H1 (cell line): Measurements from ENCODE around the gene SH3PXD2A. TPM values are rescaled to one million over a fixed set of nuclear protein-coding genes. Genes with fewer than 3 reads are reported as not detected.

ENCODE experiments used
- CTCF ChIA-PET: fragments of 300-600 bp; sonication (Branson Sonifier 250); formaldehyde crosslinking; loops from one replicate; lab custom pipeline; 2021; ENCODE audit not compliant: partially characterized antibody; lab: Charles Lee
- POLR2A ChIA-PET: fragments of 300-600 bp; sonication (Branson Sonifier 250); formaldehyde crosslinking; loops from one replicate; lab custom pipeline; 2021; ENCODE audit warnings: inconsistent platforms; ENCODE audit not compliant: partially characterized antibody; lab: Charles Lee
- DNase-seq, 2 experiments: peaks; one replicate each; pipeline versions ENCODE4 v3.0.0 to v3.0.0-alpha.2; 2010 to 2022; ENCODE audit warnings: low spot score in 2 of 2, low read depth in 1 of 2, mixed read lengths in 1 of 2
- FAIRE-seq: peaks from 2 replicates; lab custom pipeline; 2011; peaks lifted over from hg19 to GRCh38; lab: Jason Lieb, UNC
- H2AFZ ChIP-seq: 2 replicates; pipeline ENCODE4 v1.8.1; 2012; ENCODE audit warnings: low read length, inconsistent platforms
- H2AK5ac ChIP-seq: 2 replicates; pipeline ENCODE4 v1.6.1; 2013; ENCODE audit warnings: low read depth, low read length
- H2BK120ac ChIP-seq: replicated peaks from 2 replicates; pipeline ENCODE3; 2013; ENCODE audit warnings: low read depth, low read length, inconsistent platforms
- H2BK12ac ChIP-seq: 2 replicates; pipeline ENCODE4 v1.6.1; 2013; ENCODE audit warnings: low read depth, low read length
- H2BK15ac ChIP-seq: 2 replicates; pipeline ENCODE4 v1.6.1; 2013; ENCODE audit warnings: low read length
- H2BK20ac ChIP-seq: 2 replicates; pipeline ENCODE4 v1.6.1; 2013; ENCODE audit warnings: low read length
- H2BK5ac ChIP-seq: 2 replicates; pipeline ENCODE4 v1.6.1; 2013; ENCODE audit warnings: low read depth, low read length
- H3K14ac ChIP-seq: 2 replicates; pipeline ENCODE4 v1.6.1; 2013; ENCODE audit warnings: inconsistent platforms; ENCODE audit not compliant: insufficient read length
- H3K18ac ChIP-seq: 2 replicates; pipeline ENCODE4 v1.6.1; 2013; ENCODE audit warnings: low read length; ENCODE audit errors: extremely low read depth
- H3K23ac ChIP-seq: 2 replicates; pipeline ENCODE4 v1.6.1; 2013; ENCODE audit warnings: inconsistent platforms; ENCODE audit not compliant: insufficient read length
- H3K23me2 ChIP-seq: 2 replicates; pipeline ENCODE4 v1.6.1; 2013; ENCODE audit warnings: low read depth, low read length
- H3K27ac ChIP-seq: 2 replicates; pipeline ENCODE4 v1.6.1; 2011; ENCODE audit warnings: low read depth, low read length, inconsistent platforms
- H3K27me3 ChIP-seq, 4 experiments: replicated peaks in 1 of 4; 1 replicate in 1 of 4; 2 replicates in 3 of 4; pipeline versions ENCODE4 v1.6.1 to v1.8.1; 2011 to 2013; ENCODE audit warnings: low read length in 3 of 4, mild to moderate bottlenecking in 3 of 4, inconsistent platforms in 2 of 4, mixed read lengths in 2 of 4, moderate library complexity in 1 of 4; ENCODE audit not compliant: control insufficient read depth in 3 of 4, insufficient read depth in 3 of 4; ENCODE audit errors: extremely low read depth in 1 of 4
- H3K36me3 ChIP-seq, 4 experiments: 2 replicates each; pipeline versions ENCODE4 v1.6.1 to v1.8.1; 2011 to 2013; ENCODE audit warnings: mild to moderate bottlenecking in 4 of 4, low read length in 3 of 4, moderate library complexity in 2 of 4, control low read depth in 1 of 4, inconsistent platforms in 1 of 4; ENCODE audit not compliant: insufficient read depth in 4 of 4, control insufficient read depth in 2 of 4
- H3K4ac ChIP-seq: replicated peaks from 2 replicates; pipeline ENCODE3; 2013; ENCODE audit warnings: low read length, low read depth, mixed read lengths, inconsistent platforms; ENCODE audit not compliant: insufficient read length
- H3K4me1 ChIP-seq, 4 experiments: replicated peaks in 1 of 4; 1 replicate in 1 of 4; 2 replicates in 3 of 4; pipeline versions ENCODE4 v1.6.1 to v1.8.1; 2011 to 2013; ENCODE audit warnings: low read length in 3 of 4, inconsistent platforms in 2 of 4, mixed read lengths in 1 of 4; ENCODE audit not compliant: insufficient read depth in 4 of 4, control insufficient read depth in 3 of 4
- H3K4me2 ChIP-seq, 2 experiments: 2 replicates each; pipeline versions ENCODE4 v1.6.1 to v1.8.1; 2011 to 2013; ENCODE audit warnings: low read depth in 2 of 2, low read length in 2 of 2, control low read depth in 1 of 2, inconsistent platforms in 1 of 2, mild to moderate bottlenecking in 1 of 2; ENCODE audit not compliant: insufficient read depth in 1 of 2
- H3K4me3 ChIP-seq, 4 experiments: fragments of 200-600, 300-600 bp in 1 of 4; sonication (generic), shearing (Covaris generic), sonication (Bioruptor Twin) in 1 of 4; 2 replicates each; pipeline versions ENCODE4 v1.5.1 to v1.8.1; 2011 to 2016; ENCODE audit warnings: low read length in 4 of 4, low read depth in 3 of 4, control low read depth in 2 of 4, inconsistent platforms in 2 of 4, mild to moderate bottlenecking in 2 of 4, mixed read lengths in 1 of 4, moderate library complexity in 1 of 4; ENCODE audit not compliant: insufficient read depth in 2 of 4; ENCODE audit errors: extremely low read depth in 1 of 4
- H3K56ac ChIP-seq: replicated peaks from 2 replicates; pipeline ENCODE3; 2013; ENCODE audit warnings: low read depth, mild to moderate bottlenecking, mixed read lengths, low read length, inconsistent platforms; ENCODE audit not compliant: insufficient read length
- H3K79me1 ChIP-seq: 2 replicates; pipeline ENCODE4 v1.6.1; 2013; ENCODE audit warnings: low read depth, low read length, control low read depth
- H3K79me2 ChIP-seq, 2 experiments: 2 replicates each; pipeline versions ENCODE4 v1.6.1 to v1.8.1; 2012 to 2013; ENCODE audit warnings: low read length in 2 of 2, mild to moderate bottlenecking in 2 of 2, inconsistent platforms in 1 of 2; ENCODE audit not compliant: insufficient read depth in 2 of 2, control insufficient read depth in 1 of 2
- H3K9ac ChIP-seq, 4 experiments: replicated peaks in 1 of 4; 1 replicate in 1 of 4; 2 replicates in 3 of 4; pipeline versions ENCODE4 v1.6.1 to v1.8.1; 2011 to 2013; ENCODE audit warnings: low read depth in 3 of 4, low read length in 3 of 4, control low read depth in 2 of 4, mild to moderate bottlenecking in 2 of 4, moderate library complexity in 2 of 4, inconsistent platforms in 1 of 4; ENCODE audit errors: extremely low read depth in 1 of 4
- H3K9me3 ChIP-seq, 2 experiments: 2 replicates each; pipeline versions ENCODE4 v1.6.1 to v1.8.1; 2012 to 2013; ENCODE audit warnings: mild to moderate bottlenecking in 2 of 2, moderate library complexity in 2 of 2, control low read depth in 1 of 2, inconsistent platforms in 1 of 2, low read depth in 1 of 2, low read length in 1 of 2, mixed read lengths in 1 of 2; ENCODE audit not compliant: insufficient read depth in 2 of 2
- H4K20me1 ChIP-seq, 2 experiments: replicated peaks in 1 of 2; 2 replicates each; pipeline versions ENCODE3 to v1.8.1; 2011 to 2013; ENCODE audit warnings: inconsistent platforms in 2 of 2, low read length in 2 of 2, mild to moderate bottlenecking in 1 of 2; ENCODE audit not compliant: insufficient read depth in 2 of 2, control insufficient read depth in 1 of 2
- H4K5ac ChIP-seq: 2 replicates; pipeline ENCODE4 v1.6.1; 2013; ENCODE audit warnings: low read length, low read depth, mixed read lengths, inconsistent platforms; ENCODE audit not compliant: insufficient read length
- H4K8ac ChIP-seq: 2 replicates; pipeline ENCODE4 v1.8.0; 2013; ENCODE audit warnings: mild to moderate bottlenecking, moderate library complexity, low read length, inconsistent platforms; ENCODE audit not compliant: insufficient read depth; ENCODE audit errors: extremely low read depth
- H4K91ac ChIP-seq: replicated peaks from 2 replicates; pipeline ENCODE3; 2013; ENCODE audit warnings: low read length, mixed read lengths, inconsistent platforms; ENCODE audit not compliant: insufficient read length
- CREB1 ChIP-seq: IDR thresholded peaks from 2 replicates; pipeline ENCODE4 v1.6.1; 2012; ENCODE audit warnings: inconsistent platforms
- GTF2F1 ChIP-seq: IDR thresholded peaks from 2 replicates; pipeline ENCODE4 v1.6.1; 2012; ENCODE audit warnings: low read depth, low read length, improper control_type of control experiment, borderline replicate concordance
- MAFK ChIP-seq: IDR thresholded peaks from 2 replicates; pipeline ENCODE4 v1.6.1; 2012; ENCODE audit warnings: low read depth, mild to moderate bottlenecking, improper control_type of control experiment, low read length
- RBBP5 ChIP-seq: IDR thresholded peaks from 2 replicates; pipeline ENCODE4 v1.7.1; 2012; ENCODE audit warnings: low read depth, mild to moderate bottlenecking, inconsistent platforms, low read length, moderate library complexity, borderline replicate concordance
- polyA plus RNA-seq, 7 experiments: library from polyadenylated mRNA; depleted of rRNA in 3 of 7; stranded (reverse) in 5 of 7; unstranded in 2 of 7; fragments of >200 nt in 5 of 7; fragments of 200-250 nt in 2 of 7; gene quantifications; 1 replicate in 5 of 7; 2 replicates in 1 of 7; 4 replicates in 1 of 7; pipeline versions ENCODE4 v1.2.1 to v1.2.3, GENCODE V29; 2011 to 2013; ENCODE audit warnings: missing spikeins in 2 of 7, mixed read lengths in 2 of 7
- total RNA-seq: library from RNA; stranded (reverse); fragmentation: NEBNext Ultra II Directional; extraction: Animal tissue kit (Norgen Biotek cat#: 25700); gene quantifications from 2 replicates; pipeline ENCODE4 v1.2.1, GENCODE V29; 2021

The SH3PXD2A gene
- total and polyA plus RNA-seq, 2 of the 8 experiments (the other 6 are each of a cell fraction or from before 2014, with no cell fraction given) = 5.4 to 16.3 TPM

DNA sequence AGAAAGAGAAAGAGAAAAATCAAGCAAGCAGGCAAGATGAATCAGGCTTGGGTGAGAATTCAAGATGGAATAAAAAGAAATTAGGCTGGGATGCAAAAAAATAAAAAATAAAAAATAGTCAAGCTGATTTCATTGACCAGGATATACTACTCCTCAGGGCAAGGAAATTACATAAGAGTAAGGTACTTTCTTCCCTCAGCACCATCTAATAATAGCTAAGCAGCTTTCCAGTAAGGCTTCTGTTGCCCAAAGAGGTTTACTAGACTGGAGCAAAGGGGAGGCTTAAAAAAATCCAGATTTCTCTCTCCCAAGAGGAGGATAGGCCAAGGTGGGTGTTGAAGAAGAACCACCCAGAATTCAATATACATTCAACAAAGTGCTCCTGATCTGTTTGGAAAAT, 268.3 kb downstream of the SH3PXD2A start:
- H3K18ac ChIP-seq = no peak overlapping the region
- H4K5ac ChIP-seq = no peak overlapping the region
- FAIRE-seq (no peak), DNase-seq (no peak)
- no peak overlapping the region for H4K8ac ChIP-seq
- no peak overlapping the region for H2BK5ac ChIP-seq
- H3K79me2 ChIP-seq = no peaks in the 10 kb centered on the region
- H3K9ac ChIP-seq = no peak overlapping the region
- H4K91ac ChIP-seq = no peak overlapping the region
- H3K56ac ChIP-seq = no peak overlapping the region
- no peaks in the 10 kb centered on the region for H3K36me3 ChIP-seq
- H3K79me1 ChIP-seq = no peaks in the 10 kb centered on the region
- no peaks in the 10 kb centered on the region for H4K20me1 ChIP-seq
- no peak overlapping the region for H2AK5ac ChIP-seq
- no peaks in the 10 kb centered on the region; a peak in 1 of 7 replicates for H3K27me3 ChIP-seq
- H3K14ac ChIP-seq = no peak overlapping the region
- H3K9me3 ChIP-seq = 0 out of 4 replicates have a peak, but pooled peaks cover 0 to 2% of the 10 kb centered on the region in 2 experiments
- no peak overlapping the region for H2BK120ac ChIP-seq
- H2BK15ac ChIP-seq = no peak overlapping the region
- H3K23me2 ChIP-seq = peaks cover 2% of the 10 kb centered on the region; the same call in 1 of the 2 replicates
- H2AFZ ChIP-seq = no peak overlapping the region
- no peak overlapping the region for H2BK20ac ChIP-seq
- CTCF ChIA-PET = interaction anchor here (0.9 to 1.4 kb wide), 3 partner anchors 22 to 99 kb away, joined by 3 to 7 read pairs (median 4); no protein-coding TSS in a partner anchor
- H3K4me2 ChIP-seq = no peak overlapping the region
- H3K4ac ChIP-seq = no peak overlapping the region
- no peak overlapping the region for H3K23ac ChIP-seq
- no peak overlapping the region for H2BK12ac ChIP-seq
- no peaks in the 10 kb centered on the region; a peak in 1 of 7 replicates for H3K4me1 ChIP-seq
- H3K27ac ChIP-seq = no peak overlapping the region
- no peak overlapping the region for H3K4me3 ChIP-seq
- POLR2A ChIA-PET = no interaction called here
- TF ChIP-seq RBBP5 (no peak), CREB1 (no peak), MAFK (no peak), GTF2F1 (no peak)
